OCI-LY1 (cell line): ENCODE measurements around the gene R3HCC1L.

Experiments
- H2AFZ ChIP-seq: fragments of 200-600 bp; sonication (generic), shearing (Covaris generic); 2 replicates; pipeline ENCODE4 v1.6.0; 2014; ENCODE audit warnings: antibody characterized with exemption, mild to moderate bottlenecking, low read length
- H3F3A ChIP-seq: fragments of 200-600 bp; sonication (generic), shearing (Covaris generic); 2 replicates; pipeline ENCODE4 v1.6.0; 2014; ENCODE audit warnings: mild to moderate bottlenecking, antibody characterized with exemption, low read length, moderate library complexity; ENCODE audit not compliant: insufficient read depth
- H3K27ac ChIP-seq: fragments of 200-600 bp; sonication (generic); 2 replicates; pipeline ENCODE4 v1.5.1; 2014; ENCODE audit warnings: low read length, mixed run types, mild to moderate bottlenecking, low read depth; ENCODE audit not compliant: poor library complexity, severe bottlenecking
- H3K27me3 ChIP-seq: fragments of 200-600 bp; sonication (generic); 2 replicates; pipeline ENCODE4 v1.6.0; 2014; ENCODE audit warnings: antibody characterized with exemption, mild to moderate bottlenecking, low read length, moderate library complexity; ENCODE audit not compliant: insufficient read depth
- H3K36me3 ChIP-seq: fragments of 200-600 bp; sonication (generic); 2 replicates; pipeline ENCODE4 v1.6.1; 2014; ENCODE audit warnings: mild to moderate bottlenecking, antibody characterized with exemption, low read length, moderate library complexity, mixed read lengths; ENCODE audit not compliant: insufficient read depth
- H3K4me1 ChIP-seq: fragments of 200-600 bp; sonication (generic); 2 replicates; pipeline ENCODE4 v1.5.1; 2014; ENCODE audit warnings: mild to moderate bottlenecking, low read length, moderate library complexity; ENCODE audit not compliant: insufficient read depth, severe bottlenecking
- H3K4me2 ChIP-seq: fragments of 200-600 bp; sonication (generic), shearing (Covaris generic); 2 replicates; pipeline ENCODE4 v1.6.1; 2014; ENCODE audit warnings: low read length
- H3K4me3 ChIP-seq: fragments of 200-600 bp; sonication (generic); 2 replicates; pipeline ENCODE4 v1.5.1; 2014; ENCODE audit warnings: low read length, low read depth, mild to moderate bottlenecking, mixed read lengths; ENCODE audit not compliant: poor library complexity, severe bottlenecking
- H3K79me2 ChIP-seq: fragments of 200-600 bp; shearing (Covaris generic); 2 replicates; pipeline ENCODE4 v1.6.1; 2016; ENCODE audit warnings: mixed run types, low read length, mixed read lengths; ENCODE audit not compliant: insufficient read depth
- H3K9ac ChIP-seq: fragments of 200-600 bp; sonication (generic), shearing (Covaris generic); 2 replicates; pipeline ENCODE4 v1.6.1; 2014; ENCODE audit warnings: mild to moderate bottlenecking, low read length, mixed read lengths
- H3K9me2 ChIP-seq: fragments of 200-600 bp; sonication (generic), shearing (Covaris generic); 2 replicates; pipeline ENCODE4 v1.6.1; 2014; ENCODE audit warnings: low read depth, mild to moderate bottlenecking, low read length, mixed read lengths
- H3K9me3 ChIP-seq: fragments of 200-600 bp; shearing (Covaris generic); 2 replicates; pipeline ENCODE4 v1.6.1; 2014; ENCODE audit warnings: low read length, mixed read lengths
- H4K20me1 ChIP-seq: fragments of 200-600 bp; sonication (generic), shearing (Covaris generic); 2 replicates; pipeline ENCODE4 v1.6.0; 2016; ENCODE audit warnings: mild to moderate bottlenecking, low read length; ENCODE audit not compliant: insufficient read depth
- EZH2 ChIP-seq: fragments of 200-600 bp; sonication (generic), shearing (Covaris generic); IDR thresholded peaks from 2 replicates; pipeline ENCODE4 v1.8.0; 2017; ENCODE audit warnings: borderline replicate concordance, mixed run types, mild to moderate bottlenecking, antibody characterized with exemption, low read length, moderate library complexity, mixed read lengths
- TF ChIP-seq, protein P1 (sequence below): fragments of 200-600 bp; sonication (generic), shearing (Covaris generic); IDR thresholded peaks from 2 replicates; pipeline ENCODE4 v1.5.1; 2017; ENCODE audit warnings: mild to moderate bottlenecking, antibody characterized with exemption, low read length, moderate library complexity, mixed read lengths

R3HCC1L gene

DNA sequence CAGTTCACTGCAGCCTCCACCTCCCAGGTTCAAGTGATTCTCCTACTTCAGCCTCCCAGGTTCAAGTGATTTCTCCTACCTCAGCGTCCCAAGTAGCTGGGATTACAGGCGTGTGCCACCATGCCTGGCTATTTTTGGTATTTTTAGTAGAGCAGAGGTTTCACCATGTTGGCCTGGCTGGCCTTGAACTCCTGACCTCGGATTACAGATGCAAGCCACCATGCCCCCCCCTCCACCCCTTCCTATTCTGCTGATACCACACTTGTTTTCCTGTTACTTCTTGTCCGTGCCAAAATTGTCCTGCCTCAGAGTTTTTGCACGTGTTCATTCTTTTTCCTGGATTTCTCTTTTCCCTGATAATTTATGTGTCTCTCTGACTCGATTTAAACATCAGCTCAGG is 62.5 kb downstream of the R3HCC1L start:
- H3K4me3 ChIP-seq = no peak overlapping the region
- H3K36me3 ChIP-seq = peaks cover 14% of the 10 kb centered on the region; the same call in 1 of the 2 replicates
- H4K20me1 ChIP-seq = no peaks in the 10 kb centered on the region
- no peak overlapping the region for H2AFZ ChIP-seq
- H3K27ac ChIP-seq = no peak overlapping the region
- no peaks in the 10 kb centered on the region for H3K4me1 ChIP-seq
- H3F3A ChIP-seq = no peaks in the 10 kb centered on the region
- no peaks in the 10 kb centered on the region for H3K27me3 ChIP-seq
- TF ChIP-seq EZH2 = no peak
- TF ChIP-seq, protein P1, sequence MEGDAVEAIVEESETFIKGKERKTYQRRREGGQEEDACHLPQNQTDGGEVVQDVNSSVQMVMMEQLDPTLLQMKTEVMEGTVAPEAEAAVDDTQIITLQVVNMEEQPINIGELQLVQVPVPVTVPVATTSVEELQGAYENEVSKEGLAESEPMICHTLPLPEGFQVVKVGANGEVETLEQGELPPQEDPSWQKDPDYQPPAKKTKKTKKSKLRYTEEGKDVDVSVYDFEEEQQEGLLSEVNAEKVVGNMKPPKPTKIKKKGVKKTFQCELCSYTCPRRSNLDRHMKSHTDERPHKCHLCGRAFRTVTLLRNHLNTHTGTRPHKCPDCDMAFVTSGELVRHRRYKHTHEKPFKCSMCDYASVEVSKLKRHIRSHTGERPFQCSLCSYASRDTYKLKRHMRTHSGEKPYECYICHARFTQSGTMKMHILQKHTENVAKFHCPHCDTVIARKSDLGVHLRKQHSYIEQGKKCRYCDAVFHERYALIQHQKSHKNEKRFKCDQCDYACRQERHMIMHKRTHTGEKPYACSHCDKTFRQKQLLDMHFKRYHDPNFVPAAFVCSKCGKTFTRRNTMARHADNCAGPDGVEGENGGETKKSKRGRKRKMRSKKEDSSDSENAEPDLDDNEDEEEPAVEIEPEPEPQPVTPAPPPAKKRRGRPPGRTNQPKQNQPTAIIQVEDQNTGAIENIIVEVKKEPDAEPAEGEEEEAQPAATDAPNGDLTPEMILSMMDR = no peak
- no peaks in the 10 kb centered on the region for H3K9me2 ChIP-seq
- H3K9ac ChIP-seq = no peak overlapping the region
- no peaks in the 10 kb centered on the region for H3K9me3 ChIP-seq
- no peak overlapping the region for H3K4me2 ChIP-seq
- no peaks in the 10 kb centered on the region; the same call in 1 of the 2 replicates for H3K79me2 ChIP-seq

DNA sequence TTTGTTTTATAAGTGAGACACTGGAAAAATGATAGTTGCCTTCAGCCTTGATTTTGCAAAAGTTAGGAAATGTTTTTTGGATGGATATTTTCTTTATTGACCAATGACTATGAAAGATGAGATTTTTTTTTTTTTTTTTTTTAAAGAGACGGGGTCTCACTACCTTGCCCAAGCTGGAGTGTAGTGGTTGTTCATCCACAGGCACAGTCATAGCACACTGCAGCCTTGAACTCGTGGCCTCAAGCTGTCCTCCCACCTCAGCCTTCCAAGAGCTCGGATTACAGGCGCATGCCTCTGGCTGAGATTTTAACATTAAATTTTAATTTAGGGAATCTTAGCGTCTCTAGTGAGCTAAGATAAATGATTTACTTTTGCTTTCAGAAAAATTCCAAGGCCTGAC is 67.3 kb downstream of the R3HCC1L start:
- no peaks in the 10 kb centered on the region; the same call in 1 of the 2 replicates for H3K36me3 ChIP-seq
- TF ChIP-seq, protein P1 = no peak
- TF ChIP-seq EZH2 = no peak

DNA sequence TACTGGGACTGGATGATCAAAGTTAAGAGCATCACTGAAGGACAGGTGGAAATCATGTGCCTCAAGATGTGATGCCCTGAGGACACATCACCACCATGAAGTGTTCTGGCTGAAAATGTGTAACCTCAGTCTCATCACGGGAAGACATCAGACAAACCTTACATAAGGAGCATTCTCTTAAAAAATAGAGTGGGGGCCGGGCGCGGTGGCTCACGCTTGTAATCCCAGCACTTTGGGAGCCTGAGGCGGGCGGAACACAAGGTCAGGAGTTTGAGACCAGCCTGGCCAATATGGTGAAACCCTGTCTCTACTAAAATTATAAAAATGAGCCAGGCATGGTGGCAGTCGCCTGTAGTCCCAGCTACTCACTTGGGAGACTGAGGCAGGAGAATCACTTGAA is 67.9 kb downstream of the R3HCC1L start:
- Histone ChIP-seq H3K4me3 (no peak overlapping the region), H3K9ac (no peak overlapping the region), H3K9me3 (no peaks in the 10 kb centered on the region), H3K79me2 (no peaks in the 10 kb centered on the region; the same call in 1 of the 2 replicates), H4K20me1 (no peaks in the 10 kb centered on the region), H3K4me1 (no peaks in the 10 kb centered on the region), H3K9me2 (no peaks in the 10 kb centered on the region), H3K36me3 (no peaks in the 10 kb centered on the region; the same call in 1 of the 2 replicates), H3K27ac (no peak overlapping the region), H2AFZ (no peak overlapping the region), H3K27me3 (no peaks in the 10 kb centered on the region), H3K4me2 (no peak overlapping the region), H3F3A (no peaks in the 10 kb centered on the region)
- TF ChIP-seq, protein P1 = no peak
- no peak for TF ChIP-seq EZH2

More for the DNA sequence above, 67.3 kb downstream of the R3HCC1L start:
- H3K4me3 ChIP-seq = no peak overlapping the region
- H3K79me2 ChIP-seq = no peaks in the 10 kb centered on the region; the same call in 1 of the 2 replicates
- H3K4me1 ChIP-seq = no peaks in the 10 kb centered on the region
- H3F3A ChIP-seq = no peaks in the 10 kb centered on the region
- no peak overlapping the region for H3K9ac ChIP-seq
- H3K27ac ChIP-seq = no peak overlapping the region
- no peaks in the 10 kb centered on the region for H3K9me2 ChIP-seq
- no peaks in the 10 kb centered on the region for H3K27me3 ChIP-seq
- no peak overlapping the region for H2AFZ ChIP-seq
- no peaks in the 10 kb centered on the region for H3K9me3 ChIP-seq
- no peaks in the 10 kb centered on the region for H4K20me1 ChIP-seq
- H3K4me2 ChIP-seq = no peak overlapping the region
